Stimulated activated naive CD8-positive, alpha-beta T cell treated with anti-CD3 and anti-CD28 coated beads, Interleukin-15, amount 100 ng/mL, for 72 hours (primary cell): Measurements from ENCODE around the gene ZFHX3.

Experiments used
- ATAC-seq: fragments of 150-1000 bp; cut with Tn5 transposase; 2 replicates; pipeline ENCODE4 v1.10.0; 2021; ENCODE audit warnings: mild to moderate bottlenecking, moderate library complexity
- DNase-seq, 2 donors: peaks; one replicate each; pipeline ENCODE4 v3.0.0; 2021 to 2022
- H3K27ac Mint-ChIP-seq, 2 donors: one replicate each; pipeline ENCODE4 v1.8.0; 2022; ENCODE audit warnings: mild to moderate bottlenecking in 2 of 2, mixed read lengths in 2 of 2, moderate library complexity in 2 of 2
- H3K27me3 Mint-ChIP-seq: one replicate; pipeline ENCODE4 v1.8.0; 2022; ENCODE audit warnings: mixed read lengths
- H3K4me1 Mint-ChIP-seq: one replicate; pipeline ENCODE4 v1.8.0; 2022; ENCODE audit warnings: mild to moderate bottlenecking, mixed read lengths
- H3K4me3 Mint-ChIP-seq, 2 donors: one replicate each; pipeline ENCODE4 v1.8.0; 2022; ENCODE audit warnings: mild to moderate bottlenecking in 2 of 2, mixed read lengths in 2 of 2, moderate library complexity in 1 of 2
- H3K9me3 Mint-ChIP-seq, 2 donors: one replicate each; pipeline ENCODE4 v1.8.0; 2022; ENCODE audit warnings: mixed read lengths in 2 of 2

ZFHX3 gene

GRCh38 chr16:73025151-73025855 is 22.6 kb downstream of the ZFHX3 start:
- Mint-ChIP-seq H3K4me3 (no peak overlapping the region), H3K27me3 (no peaks in the 10 kb centered on the region), H3K4me1 (no peaks in the 10 kb centered on the region), H3K9me3 (no peaks in the 10 kb centered on the region), H3K27ac (no peak overlapping the region)
- DNase-seq (no peak), ATAC-seq (no peak)

GRCh38 chr16:73024571-73025105 is 23.3 kb downstream of the ZFHX3 start:
- H3K4me3 Mint-ChIP-seq = no peak overlapping the region
- H3K27ac Mint-ChIP-seq = no peak overlapping the region
- ATAC-seq (no peak), DNase-seq (no peak)
- H3K27me3 Mint-ChIP-seq = no peaks in the 10 kb centered on the region
- H3K9me3 Mint-ChIP-seq = no peaks in the 10 kb centered on the region
- no peaks in the 10 kb centered on the region for H3K4me1 Mint-ChIP-seq

GRCh38 chr16:73023752-73024570 is 24.0 kb downstream of the ZFHX3 start:
- ATAC-seq = no peak
- Mint-ChIP-seq H3K9me3 (no peaks in the 10 kb centered on the region), H3K27ac (no peak overlapping the region), H3K4me3 (no peak overlapping the region), H3K4me1 (no peaks in the 10 kb centered on the region), H3K27me3 (no peaks in the 10 kb centered on the region)
- no peak for DNase-seq

- no peaks in the 10 kb centered on the region for H3K9me3 Mint-ChIP-seq
- no peak overlapping the region for H3K27ac Mint-ChIP-seq
- H3K4me1 Mint-ChIP-seq = no peaks in the 10 kb centered on the region
- no peak for DNase-seq
- ATAC-seq = no peak
- no peaks in the 10 kb centered on the region for H3K27me3 Mint-ChIP-seq
- H3K4me3 Mint-ChIP-seq = no peak overlapping the region
Measured at GRCh38 chr16:73023320-73023719, 24.6 kb downstream of the ZFHX3 start.

GRCh38 chr16:73022534-73022933 is 25.4 kb downstream of the ZFHX3 start:
- no peak overlapping the region for H3K27ac Mint-ChIP-seq
- no peaks in the 10 kb centered on the region for H3K27me3 Mint-ChIP-seq
- no peaks in the 10 kb centered on the region for H3K4me1 Mint-ChIP-seq
- no peaks in the 10 kb centered on the region for H3K9me3 Mint-ChIP-seq
- H3K4me3 Mint-ChIP-seq = no peak overlapping the region
- ATAC-seq (no peak), DNase-seq (no peak)

- H3K9me3 Mint-ChIP-seq = no peaks in the 10 kb centered on the region
- H3K4me1 Mint-ChIP-seq = no peaks in the 10 kb centered on the region
- DNase-seq (no peak), ATAC-seq (no peak)
- H3K4me3 Mint-ChIP-seq = no peak overlapping the region
- no peak overlapping the region for H3K27ac Mint-ChIP-seq
- H3K27me3 Mint-ChIP-seq = no peaks in the 10 kb centered on the region
Measured at GRCh38 chr16:73021866-73022495, 25.9 kb downstream of the ZFHX3 start.

GRCh38 chr16:73020409-73020884 is 27.5 kb downstream of the ZFHX3 start:
- ATAC-seq = no peak
- no peaks in the 10 kb centered on the region for H3K27me3 Mint-ChIP-seq
- H3K27ac Mint-ChIP-seq = no peak overlapping the region
- no peak overlapping the region for H3K4me3 Mint-ChIP-seq
- no peaks in the 10 kb centered on the region for H3K4me1 Mint-ChIP-seq
- no peaks in the 10 kb centered on the region for H3K9me3 Mint-ChIP-seq
- no peak for DNase-seq

GRCh38 chr16:73019457-73020362 is 28.2 kb downstream of the ZFHX3 start:
- H3K4me3 Mint-ChIP-seq = no peak overlapping the region
- H3K9me3 Mint-ChIP-seq = no peaks in the 10 kb centered on the region
- H3K27ac Mint-ChIP-seq = no peak overlapping the region
- no peak for ATAC-seq
- no peaks in the 10 kb centered on the region for H3K27me3 Mint-ChIP-seq
- DNase-seq = no peak
- H3K4me1 Mint-ChIP-seq = no peaks in the 10 kb centered on the region

- H3K27me3 Mint-ChIP-seq = no peaks in the 10 kb centered on the region
- no peak for ATAC-seq
- H3K4me1 Mint-ChIP-seq = no peaks in the 10 kb centered on the region
Measured at GRCh38 chr16:73018821-73019456, 29.0 kb downstream of the ZFHX3 start.

GRCh38 chr16:73017321-73017720 is 30.6 kb downstream of the ZFHX3 start:
- Mint-ChIP-seq H3K4me1 (no peaks in the 10 kb centered on the region), H3K27ac (no peak overlapping the region)

More at GRCh38 chr16:73018821-73019456, 29.0 kb downstream of the ZFHX3 start:
- Mint-ChIP-seq H3K27ac (no peak overlapping the region), H3K4me3 (no peak overlapping the region), H3K9me3 (no peaks in the 10 kb centered on the region)
- DNase-seq = no peak

GRCh38 chr16:73016488-73016830 is 31.5 kb downstream of the ZFHX3 start:
- Mint-ChIP-seq H3K27me3 (no peaks in the 10 kb centered on the region), H3K4me1 (no peaks in the 10 kb centered on the region), H3K4me3 (no peak overlapping the region), H3K9me3 (no peaks in the 10 kb centered on the region), H3K27ac (no peak overlapping the region)
- ATAC-seq = no peak
- DNase-seq = no peak

More at GRCh38 chr16:73017321-73017720, 30.6 kb downstream of the ZFHX3 start:
- Mint-ChIP-seq H3K4me3 (no peak overlapping the region), H3K9me3 (no peaks in the 10 kb centered on the region), H3K27me3 (no peaks in the 10 kb centered on the region)
- DNase-seq (no peak), ATAC-seq (no peak)

- no peak for ATAC-seq
- H3K4me1 Mint-ChIP-seq = no peaks in the 10 kb centered on the region
- no peaks in the 10 kb centered on the region for H3K9me3 Mint-ChIP-seq
- H3K27me3 Mint-ChIP-seq = no peaks in the 10 kb centered on the region
- H3K4me3 Mint-ChIP-seq = no peak overlapping the region
- DNase-seq = no peak
- H3K27ac Mint-ChIP-seq = no peak overlapping the region
Measured at GRCh38 chr16:73015612-73016487, 32.1 kb downstream of the ZFHX3 start.

GRCh38 chr16:73014768-73015167 is 33.2 kb downstream of the ZFHX3 start:
- no peak overlapping the region for H3K27ac Mint-ChIP-seq
- no peak for ATAC-seq
- no peaks in the 10 kb centered on the region for H3K9me3 Mint-ChIP-seq
- no peaks in the 10 kb centered on the region for H3K4me1 Mint-ChIP-seq
- peaks cover 7% of the 10 kb centered on the region for H3K27me3 Mint-ChIP-seq
- DNase-seq = no peak
- H3K4me3 Mint-ChIP-seq = no peak overlapping the region

- H3K4me3 Mint-ChIP-seq = no peak overlapping the region
- no peaks in the 10 kb centered on the region for H3K4me1 Mint-ChIP-seq
- ATAC-seq (no peak), DNase-seq (no peak)
- H3K9me3 Mint-ChIP-seq = no peaks in the 10 kb centered on the region
- H3K27me3 Mint-ChIP-seq = peaks cover 10% of the 10 kb centered on the region
- H3K27ac Mint-ChIP-seq = no peak overlapping the region
Measured at GRCh38 chr16:73013974-73014373, 34.0 kb downstream of the ZFHX3 start.
